Right hindlimb (tissue), 1 donor: Measurements from ENCODE around the gene MAPT.

Experiments used
- DNase-seq: peaks from one replicate; pipeline ENCODE4 v3.0.0-alpha.2; 2018

The MAPT gene

GRCh38 chr17:46035112-46035818, 140.9 kb downstream of the MAPT start:
- no peak for DNase-seq

- DNase-seq = no peak
Observed at GRCh38 chr17:46036491-46036890, 142.1 kb downstream of the MAPT start.

- no peak for DNase-seq
Observed at GRCh38 chr17:46037722-46038255, 143.4 kb downstream of the MAPT start.

- no peak for DNase-seq
Observed at GRCh38 chr17:46038414-46038813, 144.1 kb downstream of the MAPT start.

GRCh38 chr17:46038937-46039336, 144.6 kb downstream of the MAPT start:
- no peak for DNase-seq

GRCh38 chr17:46039592-46040186, 145.3 kb downstream of the MAPT start:
- no peak for DNase-seq

GRCh38 chr17:46042246-46042645, 147.9 kb downstream of the MAPT start:
- no peak for DNase-seq

- DNase-seq = no peak
Observed at GRCh38 chr17:46042925-46043324, 148.6 kb downstream of the MAPT start.

GRCh38 chr17:46043606-46044005, 149.3 kb downstream of the MAPT start:
- no peak for DNase-seq

GRCh38 chr17:46044286-46044928, 150.1 kb downstream of the MAPT start:
- DNase-seq = peak; percentile 65

GRCh38 chr17:46044989-46045388, 150.6 kb downstream of the MAPT start:
- DNase-seq = no peak

- DNase-seq = no peak
Observed at GRCh38 chr17:46045639-46046038, 151.3 kb downstream of the MAPT start.

GRCh38 chr17:46046957-46047356, 152.6 kb downstream of the MAPT start:
- DNase-seq = no peak

- no peak for DNase-seq
Observed at GRCh38 chr17:46047398-46047797, 153.0 kb downstream of the MAPT start.

- no peak for DNase-seq
Observed at GRCh38 chr17:46047856-46048255, 153.5 kb downstream of the MAPT start.

GRCh38 chr17:46049656-46050055, 155.3 kb downstream of the MAPT start:
- DNase-seq = no peak

GRCh38 chr17:46053911-46054534, 159.7 kb downstream of the MAPT start:
- no peak for DNase-seq

- DNase-seq = no peak
Observed at GRCh38 chr17:46056800-46057304, 162.5 kb downstream of the MAPT start.

- DNase-seq = no peak
Observed at GRCh38 chr17:46057366-46057765, 163.0 kb downstream of the MAPT start.

- no peak for DNase-seq
Observed at GRCh38 chr17:46059486-46059885, 165.1 kb downstream of the MAPT start.

GRCh38 chr17:46060461-46060860, 166.1 kb downstream of the MAPT start:
- DNase-seq = no peak

- DNase-seq = no peak
Observed at GRCh38 chr17:46061435-46061834, 167.1 kb downstream of the MAPT start.

- DNase-seq = no peak
Observed at GRCh38 chr17:46063241-46063640, 168.9 kb downstream of the MAPT start.
